ENCODE measurements around the gene DPM1.
"Not testable (repeated sequence)": the region's sequence is repeated elsewhere in the genome, so short reads cannot be mapped to it uniquely, and the experiment has no call there.

Gene DPM1

DNA sequence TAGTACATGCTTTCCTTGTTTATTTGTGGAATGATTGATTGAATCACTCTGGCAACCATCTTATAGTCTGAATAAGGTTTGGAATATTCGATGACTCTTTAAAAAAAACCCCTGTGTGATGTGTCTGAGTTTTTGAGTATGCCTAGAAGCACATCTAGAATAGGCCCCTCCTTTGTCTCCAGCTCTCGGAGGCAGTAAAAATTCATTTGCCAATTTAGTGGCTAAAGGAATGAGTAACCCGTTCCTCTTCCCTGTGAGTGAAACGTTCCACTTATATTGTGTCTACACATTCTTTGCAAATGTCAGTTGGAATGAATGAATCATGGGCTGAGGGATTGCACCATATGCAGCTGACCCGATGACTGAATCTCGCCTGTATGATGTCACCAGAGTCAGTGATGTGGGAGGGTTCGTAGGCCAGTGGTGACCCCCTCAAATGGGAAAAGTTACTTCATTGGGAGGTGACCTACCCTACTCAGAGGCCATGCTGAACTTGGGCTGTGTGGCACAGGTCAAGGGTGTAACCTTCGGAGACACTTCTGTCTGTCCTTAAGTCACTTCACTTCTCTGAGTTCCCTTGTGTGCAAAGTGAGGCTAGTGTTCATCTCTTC lies 21.8 kb upstream of the DPM1 start:
- peak; percentile 66 for DNase-seq (ENCODE audit: low spot score)

- DNase-seq (ENCODE audit: low spot score) = not testable (repeated sequence)
These were observed 20.2 kb upstream of the DPM1 start for GRCh38 chr20:50978533-50978932.

- no peak for DNase-seq (ENCODE audit: low spot score)
These were observed 19.0 kb upstream of the DPM1 start for GRCh38 chr20:50977066-50978021.

DNA sequence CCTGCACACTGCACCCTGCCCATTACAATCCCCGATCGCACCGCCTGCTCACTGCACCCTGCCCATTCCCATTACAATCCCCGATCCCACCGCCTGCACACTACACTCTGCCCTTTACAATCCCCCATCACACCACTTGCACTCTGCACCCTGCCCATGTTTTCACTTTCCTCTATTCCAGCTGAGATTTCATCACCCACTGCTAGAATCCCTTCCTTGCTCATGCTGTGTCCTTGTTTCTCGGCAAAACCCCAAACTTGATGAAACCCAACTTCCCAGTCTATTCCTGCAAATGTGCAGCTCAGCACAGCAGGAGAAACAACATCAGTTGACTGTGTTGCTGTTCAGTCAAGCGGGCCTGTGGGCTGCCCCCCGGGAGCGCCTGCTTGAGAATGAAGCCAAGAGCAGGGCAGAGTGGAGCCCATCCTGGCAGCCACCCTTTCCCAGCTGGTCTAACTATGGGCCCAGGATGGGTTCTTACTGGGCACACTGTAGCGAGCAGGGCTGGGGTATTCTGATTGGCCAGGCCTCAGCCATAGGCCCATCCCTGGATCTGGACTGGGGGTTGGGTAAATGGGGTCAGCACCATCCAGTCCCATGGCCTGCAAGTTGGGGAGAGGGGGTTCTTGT lies 17.5 kb upstream of the DPM1 start:
- no peak for DNase-seq (ENCODE audit: low spot score)

GRCh38 chr20:50969912-50970311 lies 11.6 kb upstream of the DPM1 start:
- DNase-seq (ENCODE audit: low spot score) = no peak

DNA sequence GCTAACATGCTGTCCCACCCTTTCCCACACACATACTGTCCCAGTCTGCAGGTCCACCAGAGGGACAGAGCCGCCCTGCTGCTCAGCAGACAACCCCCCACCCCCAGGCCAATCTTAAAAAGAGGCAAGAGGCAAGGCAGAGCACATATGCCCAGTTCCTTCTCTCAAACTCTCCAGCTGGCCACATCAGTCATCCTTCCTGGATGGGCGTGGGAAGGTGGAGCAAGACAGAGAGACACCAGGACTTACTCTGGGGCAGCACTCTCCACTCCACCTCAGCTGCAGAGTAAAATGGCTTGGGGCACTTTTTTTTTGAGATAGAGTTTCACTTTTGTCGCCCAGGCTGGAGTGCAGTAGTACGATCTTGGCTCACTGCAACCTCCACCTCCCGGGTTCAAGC lies 11.1 kb upstream of the DPM1 start:
- DNase-seq (ENCODE audit: low spot score) = no peak

- no peak for DNase-seq (ENCODE audit: low spot score)
These were observed 10.0 kb upstream of the DPM1 start for GRCh38 chr20:50968289-50968688.

GRCh38 chr20:50967586-50967985 lies 9.3 kb upstream of the DPM1 start:
- DNase-seq (ENCODE audit: low spot score) = no peak

GRCh38 chr20:50959543-50960126 lies 1.3 kb upstream of the DPM1 start:
- no peak for DNase-seq (ENCODE audit: low spot score)

DNA sequence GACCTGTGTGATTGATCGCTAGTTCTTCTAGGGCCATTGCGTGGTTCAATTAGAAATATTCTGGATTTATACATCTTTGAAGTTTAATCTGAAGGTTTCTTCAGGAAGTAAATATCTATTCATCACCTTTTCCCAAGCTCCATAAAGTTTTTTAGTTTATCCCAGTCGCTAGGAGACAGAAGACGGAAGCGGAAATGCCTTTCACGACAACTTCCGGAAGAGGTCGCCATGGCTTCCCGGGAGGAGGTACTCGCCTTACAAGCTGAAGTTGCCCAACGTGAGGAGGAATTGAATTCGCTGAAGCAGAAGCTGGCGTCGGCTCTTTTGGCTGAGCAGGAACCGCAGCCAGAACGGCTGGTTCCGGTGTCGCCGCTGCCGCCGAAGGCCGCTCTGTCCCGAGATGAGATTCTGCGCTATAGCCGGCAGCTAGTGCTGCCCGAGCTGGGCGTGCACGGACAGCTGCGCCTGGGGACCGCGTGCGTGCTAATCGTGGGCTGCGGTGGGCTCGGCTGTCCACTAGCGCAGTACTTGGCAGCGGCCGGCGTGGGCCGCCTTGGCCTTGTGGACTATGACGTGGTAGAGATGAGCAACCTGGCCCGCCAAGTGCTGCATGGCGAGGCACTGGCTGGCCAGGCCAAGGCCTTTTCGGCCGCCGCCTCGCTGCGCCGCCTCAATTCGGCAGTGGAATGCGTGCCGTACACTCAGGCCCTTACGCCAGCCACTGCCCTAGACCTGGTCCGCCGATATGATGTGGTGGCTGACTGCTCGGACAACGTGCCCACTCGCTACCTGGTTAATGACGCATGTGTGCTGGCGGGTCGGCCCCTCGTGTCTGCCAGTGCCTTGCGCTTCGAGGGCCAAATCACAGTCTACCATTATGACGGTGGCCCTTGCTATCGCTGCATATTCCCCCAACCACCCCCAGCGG lies 547 bp upstream of the DPM1 start, which contains the start of gene MOCS3:
TSS of gene MOCS3 (plus strand) at position 204 of the 928 bp plus-strand sequence. CDS start at position 229, 25 bp downstream.
- peak; percentile 97 for DNase-seq (ENCODE audit: low spot score)

DNA sequence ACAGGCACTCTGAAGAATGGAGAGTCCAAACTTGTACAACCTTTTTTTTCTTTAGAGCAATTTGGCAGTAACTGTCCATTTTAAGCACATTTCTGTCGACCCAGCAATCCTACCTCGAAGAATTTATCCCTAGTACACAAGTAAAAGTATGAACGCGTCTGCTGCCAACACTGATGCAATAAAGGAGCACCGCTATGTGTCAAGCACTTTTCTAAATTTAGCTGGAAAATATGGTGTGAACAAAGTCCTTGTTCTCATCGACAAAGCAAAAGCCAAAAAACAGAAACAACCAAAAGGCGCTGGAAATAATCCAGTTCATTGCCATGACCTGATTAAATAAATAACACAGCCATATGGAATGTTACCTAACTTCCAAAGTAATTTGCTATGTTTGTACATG lies 1.1 kb downstream of the DPM1 start:
- DNase-seq (ENCODE audit: low spot score) = no peak

DNA sequence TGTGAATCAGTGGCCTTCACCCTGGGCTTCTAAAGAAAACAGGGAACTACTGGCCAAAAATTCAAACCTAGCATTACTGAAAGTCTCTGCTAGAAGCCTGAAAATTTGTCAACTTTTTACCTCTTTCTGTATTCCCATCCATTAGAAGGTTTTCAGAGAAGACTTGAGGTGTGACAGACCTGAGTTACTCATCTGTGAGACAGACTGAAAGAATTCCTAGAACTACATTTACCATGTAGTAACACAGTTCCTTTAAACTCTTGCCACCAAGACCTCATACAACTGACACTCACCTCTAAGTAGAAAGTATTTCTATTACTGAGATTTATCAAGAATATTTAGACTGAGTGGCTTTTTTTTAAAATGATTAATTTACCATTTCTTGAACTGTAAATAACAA lies 4.5 kb downstream of the DPM1 start:
- no peak for DNase-seq (ENCODE audit: low spot score)

- no peak for DNase-seq (ENCODE audit: low spot score)
These were observed 5.1 kb downstream of the DPM1 start for GRCh38 chr20:50953196-50953595.

- DNase-seq (ENCODE audit: low spot score) = no peak
These were observed 10.1 kb downstream of the DPM1 start for GRCh38 chr20:50948132-50948785.

GRCh38 chr20:50943069-50943468 lies 15.3 kb downstream of the DPM1 start:
- no peak for DNase-seq (ENCODE audit: low spot score)

- DNase-seq (ENCODE audit: low spot score) = no peak
These were observed 24.7 kb downstream of the DPM1 start for GRCh38 chr20:50933589-50933988.

DNA sequence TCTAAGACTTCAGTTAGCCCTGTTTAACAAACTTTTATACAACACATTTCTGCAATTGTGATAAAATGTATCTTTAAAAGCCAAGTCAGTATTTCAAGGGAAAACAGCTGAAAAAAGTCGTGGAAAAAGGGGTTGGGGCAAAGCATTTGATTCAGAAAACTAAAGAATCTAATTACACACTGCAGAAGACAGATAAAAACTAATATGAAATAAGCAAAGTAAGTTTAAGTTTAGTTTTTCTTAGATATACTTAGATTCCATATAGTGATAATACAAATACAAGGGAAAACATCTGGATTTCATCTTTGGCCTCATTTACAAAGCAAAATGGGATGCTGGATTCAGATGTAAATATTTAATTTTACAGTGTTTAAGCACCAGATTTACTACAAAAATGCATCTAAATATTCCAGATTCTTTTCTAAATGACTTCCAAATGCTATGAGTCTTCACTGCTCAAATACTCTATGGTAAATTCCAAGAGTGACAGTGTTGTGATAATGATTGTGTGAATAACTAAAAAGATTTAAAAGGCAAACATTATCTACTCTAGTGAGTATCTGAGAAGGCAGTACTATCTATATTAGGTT lies 25.5 kb downstream of the DPM1 start:
- DNase-seq (ENCODE audit: low spot score) = no peak

GRCh38 chr20:50932016-50932485 lies 26.3 kb downstream of the DPM1 start:
- peak; percentile 25 for DNase-seq (ENCODE audit: low spot score)

GRCh38 chr20:50931306-50932015 lies 26.9 kb downstream of the DPM1 start, which contains the start of gene ADNP:
Gene ADNP (minus strand): TSS chr20:50931437. CDS start chr20:50903996, 27,441 bp downstream.
- peak; percentile 96 for DNase-seq (ENCODE audit: low spot score)

DNA sequence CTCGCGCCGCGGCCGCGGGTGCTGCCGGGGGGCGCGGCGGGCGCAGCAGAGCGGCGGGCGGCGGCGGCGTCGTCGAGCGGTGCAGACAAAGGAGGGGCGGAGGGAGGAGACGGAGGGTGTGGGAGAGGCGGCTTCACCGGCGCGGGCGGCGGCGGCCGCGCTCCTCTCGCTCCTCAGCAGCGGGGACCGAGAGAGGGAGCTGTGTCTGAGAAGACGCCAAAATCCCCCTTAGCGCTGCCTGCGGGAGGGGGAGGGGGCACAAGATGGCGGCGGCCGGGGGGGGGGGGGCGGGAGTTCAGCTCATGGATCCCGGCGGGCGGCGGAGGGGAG lies 27.4 kb downstream of the DPM1 start:
- no peak for DNase-seq (ENCODE audit: low spot score)
